OCI-M2 (cell line): ENCODE data around the gene B3GNT7.
"Not testable (repeated sequence)": the region's sequence is repeated elsewhere in the genome, so short reads cannot be mapped to it uniquely, and the experiment has no call there.

Experiments
- DNase-seq: peaks from one replicate; lab custom pipeline; 2025; ENCODE audit not compliant: unreplicated experiment; lab: John Stamatoyannopoulos, UW

Gene B3GNT7

DNA sequence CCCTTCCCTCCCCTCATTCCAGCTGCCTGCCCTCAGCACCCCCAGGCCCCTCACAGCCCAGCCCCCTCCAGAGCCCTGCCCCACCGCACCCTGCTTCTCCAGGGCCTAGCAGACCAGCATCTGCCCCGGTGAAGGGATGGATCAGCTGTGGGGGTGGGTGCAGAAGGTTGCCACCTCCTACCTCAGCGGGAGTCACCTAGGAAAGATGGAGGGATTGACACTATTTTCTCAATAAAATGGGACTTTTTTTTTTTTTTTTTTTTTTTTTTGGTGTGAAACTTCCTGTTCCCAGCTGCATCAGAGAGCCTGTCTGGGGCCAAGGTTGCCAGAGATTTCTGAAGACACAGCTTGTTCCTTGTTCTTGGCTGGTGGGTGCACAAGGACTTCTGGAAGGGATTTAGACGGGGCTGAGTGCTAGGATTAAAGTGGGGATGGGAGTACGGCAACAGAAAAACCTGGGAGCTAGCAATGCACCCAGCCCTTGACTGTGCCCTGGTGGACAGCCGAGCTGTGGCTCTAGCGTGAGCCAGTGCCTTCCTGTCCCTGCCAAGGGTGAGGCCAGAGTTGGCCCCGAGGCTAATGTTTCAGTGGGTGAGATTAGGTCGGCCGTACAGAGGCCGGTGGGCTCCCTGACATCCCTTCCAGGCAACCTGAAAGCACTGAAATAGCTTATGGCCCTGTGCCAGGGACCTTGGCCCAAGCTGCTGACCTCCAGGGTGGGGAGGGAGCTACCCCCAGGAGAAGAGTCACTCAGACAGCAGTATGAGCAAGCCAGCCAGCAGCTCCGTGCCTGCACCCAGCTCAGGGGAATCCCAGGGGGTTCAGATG, 4.6 kb downstream of the B3GNT7 start:
- no peak for DNase-seq

- not testable (repeated sequence) for DNase-seq
These were observed 5.2 kb downstream of the B3GNT7 start for GRCh38 chr2:231400681-231401080.

GRCh38 chr2:231401101-231401500, 5.6 kb downstream of the B3GNT7 start:
- DNase-seq = not testable (repeated sequence)

DNA sequence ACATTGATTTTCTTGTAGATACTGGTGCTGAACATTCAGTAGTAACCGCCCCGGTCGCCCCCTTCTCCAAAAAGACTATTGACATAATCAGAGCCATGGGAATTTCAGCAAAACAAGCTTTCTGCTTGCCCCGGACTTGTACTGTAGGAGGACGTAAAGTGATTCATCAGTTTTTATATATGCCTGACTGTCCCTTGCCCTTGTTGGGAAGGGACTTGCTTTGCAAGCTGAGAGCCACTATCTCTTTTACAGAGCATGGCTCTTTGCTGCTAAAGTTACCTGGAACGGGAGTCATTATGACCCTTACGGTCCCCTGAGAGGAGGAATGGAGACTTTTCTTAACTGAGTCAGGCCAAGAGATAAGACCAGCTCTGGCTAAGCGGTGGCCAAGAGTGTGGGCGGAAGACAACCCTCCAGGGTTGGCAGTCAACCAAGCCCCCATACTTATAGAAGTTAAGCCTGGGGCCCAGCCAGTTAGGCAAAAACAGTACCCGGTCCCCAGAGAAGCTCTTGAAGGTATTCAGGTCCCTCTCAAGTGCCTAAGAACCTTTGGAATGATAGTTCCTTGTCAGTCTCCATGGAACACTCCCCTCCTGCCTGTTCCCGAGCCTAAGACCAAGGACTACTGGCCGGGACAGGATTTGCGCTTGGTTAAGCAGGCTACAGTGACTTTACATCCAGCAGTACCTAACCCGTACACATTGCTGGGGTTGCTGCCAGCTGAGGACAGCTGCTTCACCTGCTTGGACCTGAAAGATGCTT, 8.1 kb downstream of the B3GNT7 start:
- not testable (repeated sequence) for DNase-seq

- not testable (repeated sequence) for DNase-seq
These were observed 8.7 kb downstream of the B3GNT7 start for GRCh38 chr2:231404183-231404578.

DNA sequence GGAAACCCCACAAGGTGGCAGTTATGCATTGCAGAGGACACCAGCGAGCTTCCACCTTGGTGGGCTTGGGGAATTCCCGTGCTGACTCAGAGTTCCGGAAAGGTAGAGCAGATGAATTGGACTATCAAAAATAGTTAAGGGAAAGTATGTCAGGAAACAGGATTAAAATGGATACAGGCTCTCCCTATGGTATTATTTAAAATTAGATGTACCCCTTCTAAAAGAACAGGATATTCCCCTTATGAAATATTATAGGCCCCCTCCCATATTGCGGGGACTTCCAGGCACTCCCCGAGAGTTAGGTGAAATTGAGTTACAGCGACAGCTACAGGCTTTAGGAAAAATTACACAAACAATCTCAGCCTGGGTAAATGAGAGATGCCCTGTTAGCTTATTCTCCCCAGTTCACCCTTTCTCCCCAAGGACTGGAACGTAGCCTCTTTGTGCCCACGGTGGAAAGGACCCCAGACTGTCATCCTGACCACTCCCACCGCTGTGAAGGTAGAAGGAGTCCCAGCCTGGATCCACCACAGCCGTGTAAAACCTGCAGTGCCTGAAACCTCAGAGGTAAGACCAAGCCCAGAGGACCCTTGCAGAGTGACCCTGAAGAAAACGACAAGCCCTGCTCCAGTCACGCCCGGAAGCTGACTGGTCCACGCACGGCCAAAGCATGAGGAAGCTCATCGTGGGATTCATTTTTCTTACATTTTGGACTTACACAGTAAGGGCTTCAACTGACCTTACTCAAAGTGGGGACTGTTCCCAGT, 10.3 kb downstream of the B3GNT7 start:
- DNase-seq = not testable (repeated sequence)

DNA sequence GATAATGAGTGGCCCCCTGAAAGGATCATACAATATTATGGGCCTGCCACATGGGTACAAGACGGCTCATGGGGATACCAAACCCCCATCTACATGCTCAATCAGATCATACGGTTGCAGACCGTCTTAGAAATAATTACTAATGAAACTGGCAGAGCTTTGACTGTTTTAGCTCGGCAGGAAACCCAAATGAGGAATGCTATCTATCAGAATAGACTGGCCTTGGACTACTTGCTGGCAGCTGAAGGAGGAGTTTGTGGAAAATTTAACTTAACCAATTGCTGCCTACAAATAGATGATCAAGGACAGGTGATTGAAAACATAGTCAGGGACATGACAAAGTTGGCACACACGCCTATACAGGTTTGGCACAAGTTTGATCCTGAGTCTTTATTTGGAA, 12.2 kb downstream of the B3GNT7 start:
- DNase-seq = not testable (repeated sequence)

DNA sequence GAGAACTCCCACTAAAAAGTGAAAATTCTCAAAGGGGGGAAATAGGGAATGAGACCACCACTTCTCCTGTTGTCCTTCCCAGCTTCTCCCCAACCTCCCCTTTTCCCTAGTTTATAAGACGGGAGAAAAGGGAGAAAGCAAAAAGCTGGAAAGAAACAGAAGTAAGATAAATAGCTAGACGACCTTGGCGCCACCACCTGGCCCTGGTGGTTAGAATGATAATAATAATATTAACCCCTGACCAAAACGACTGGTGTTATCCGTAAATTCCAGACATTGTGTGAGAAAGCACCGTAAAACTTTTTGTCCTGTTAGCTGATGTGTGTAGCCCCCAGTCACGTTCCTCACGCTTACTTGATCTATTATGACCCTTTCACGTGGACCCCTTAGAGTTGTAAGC, 12.8 kb downstream of the B3GNT7 start:
- DNase-seq = not testable (repeated sequence)

- no peak for DNase-seq
These were observed 14.3 kb downstream of the B3GNT7 start for GRCh38 chr2:231409776-231410175.

GRCh38 chr2:231410293-231411004, 14.9 kb downstream of the B3GNT7 start:
- no peak for DNase-seq

- DNase-seq = no peak
These were observed 15.7 kb downstream of the B3GNT7 start for GRCh38 chr2:231411237-231411636.

GRCh38 chr2:231411831-231412617, 16.5 kb downstream of the B3GNT7 start:
- DNase-seq = no peak

DNA sequence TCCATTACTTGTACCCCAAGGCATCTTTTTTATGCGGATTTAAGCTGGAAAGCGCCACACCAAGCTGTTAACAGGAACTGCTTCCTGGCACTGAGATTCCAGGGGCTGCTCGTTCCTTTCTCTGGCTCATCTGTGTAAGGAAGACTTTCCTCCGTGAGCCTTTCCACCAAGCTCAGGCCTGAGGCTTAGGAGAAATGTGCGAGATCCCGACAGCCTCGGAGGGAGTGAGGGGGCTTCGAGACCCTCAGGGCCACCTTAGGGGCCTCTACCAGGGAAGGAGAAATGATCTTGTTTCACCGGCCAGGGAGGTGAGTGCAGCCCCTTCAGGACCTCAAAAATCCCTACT, 17.1 kb downstream of the B3GNT7 start:
- DNase-seq = no peak

DNA sequence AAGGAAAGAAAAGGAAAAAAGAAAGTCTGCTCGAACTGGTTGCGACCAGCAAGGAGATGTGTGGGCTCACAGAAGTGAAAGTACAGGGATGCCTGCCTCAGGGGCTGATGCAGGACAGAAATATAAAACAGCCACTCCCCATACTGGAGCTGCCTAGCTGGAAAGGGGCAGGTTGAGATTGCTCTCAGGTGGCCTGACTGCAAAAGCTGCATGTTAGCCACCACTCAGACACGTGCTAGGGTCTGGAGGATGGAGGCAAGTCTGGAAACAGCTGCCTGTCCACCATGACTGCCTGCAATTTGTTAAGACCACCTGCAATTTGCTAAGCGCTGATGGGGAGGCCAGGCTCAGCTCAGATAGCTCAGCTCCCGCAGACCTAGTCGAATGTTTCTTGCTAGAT, 17.9 kb downstream of the B3GNT7 start:
- DNase-seq = no peak

- DNase-seq = no peak
These were observed 18.5 kb downstream of the B3GNT7 start for GRCh38 chr2:231413921-231414476.

DNA sequence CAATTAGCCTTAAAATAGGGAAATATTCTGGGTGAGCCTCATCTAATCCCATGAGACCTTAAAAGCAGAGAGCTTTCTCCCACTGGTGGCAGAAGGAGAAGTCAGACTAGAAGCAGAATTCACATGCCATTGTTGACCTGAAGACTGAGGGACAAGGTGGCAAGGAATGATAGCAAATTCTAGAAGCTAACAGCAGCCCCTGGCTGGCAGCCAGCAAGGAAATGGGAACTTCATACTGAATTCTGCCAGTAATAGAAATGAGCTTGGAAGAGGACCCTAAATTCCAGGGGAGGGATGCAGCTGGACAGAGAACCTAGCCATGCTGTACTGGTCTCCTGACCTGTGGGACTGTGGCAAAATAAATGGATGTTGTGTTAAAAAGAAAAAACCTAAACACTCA, 19.5 kb downstream of the B3GNT7 start:
- DNase-seq = no peak

GRCh38 chr2:231418820-231419640, 23.5 kb downstream of the B3GNT7 start:
- no peak for DNase-seq

GRCh38 chr2:231421051-231421580, 25.6 kb downstream of the B3GNT7 start:
- no peak for DNase-seq

GRCh38 chr2:231422056-231422455, 26.5 kb downstream of the B3GNT7 start:
- DNase-seq = no peak
